Sigmoid colon (tissue), 7 donors: ENCODE data around the gene CAP2. TPM values are rescaled to one million over a fixed set of nuclear protein-coding genes. Genes with fewer than 3 reads are reported as not detected.
A peak's percentile ranks its signal among the peaks of the same experiment; 100 is the strongest.

Experiments used
- DNase-seq: peaks from one replicate; pipeline ENCODE4 v3.0.0-alpha.2; 2019
- H3K27ac ChIP-seq, 4 donors: fragments of 200-600 bp; sonication (generic); one replicate each; pipeline ENCODE4 v1.5.1; 2016 to 2019; ENCODE audit warnings: mild to moderate bottlenecking in 1 of 4
- H3K27me3 ChIP-seq, 3 donors: fragments of 200-600 bp; sonication (generic); one replicate each; pipeline ENCODE4 v1.5.1; 2019; ENCODE audit warnings: mild to moderate bottlenecking in 1 of 3
- H3K36me3 ChIP-seq, 4 donors: fragments of 200-600 bp; sonication (generic); one replicate each; pipeline ENCODE4 v1.5.1; 2016 to 2019
- H3K4me1 ChIP-seq, 4 donors: fragments of 200-600 bp; sonication (generic); one replicate each; pipeline ENCODE4 v1.5.1; 2017 to 2019
- H3K4me3 ChIP-seq, 4 donors: fragments of 200-600 bp; sonication (generic); one replicate each; pipeline ENCODE4 v1.5.1; 2017 to 2019; ENCODE audit warnings: mild to moderate bottlenecking in 2 of 4, moderate library complexity in 1 of 4
- H3K9me3 ChIP-seq, 4 donors: fragments of 200-600 bp in 3 of 4; sonication (generic) in 3 of 4; one replicate each; pipeline versions ENCODE4 v1.5.1 to v1.6.1; 2013 to 2019
- CTCF ChIP-seq, 4 experiments: fragments of 450-650 bp in 3 of 4; fragments of 200-600 bp in 1 of 4; IDR thresholded peaks; one replicate each; pipeline ENCODE4 v1.5.1; 2016 to 2019; ENCODE audit warnings: antibody characterized with exemption in 4 of 4, mild to moderate bottlenecking in 3 of 4, moderate library complexity in 2 of 4
- EP300 ChIP-seq, 4 donors: sonication (generic); formaldehyde crosslinking; IDR thresholded peaks; one replicate each; pipeline ENCODE4 v1.6.1; 2017; ENCODE audit warnings: antibody characterized with exemption in 4 of 4
- POLR2A ChIP-seq, 2 donors: fragments of 450-650 bp; IDR thresholded peaks; one replicate each; pipeline ENCODE4 v1.6.1; 2016; ENCODE audit warnings: antibody characterized with exemption in 2 of 2, mild to moderate bottlenecking in 2 of 2, moderate library complexity in 2 of 2
- POLR2AphosphoS5 ChIP-seq, 4 donors: sonication (generic); formaldehyde crosslinking; IDR thresholded peaks; one replicate each; pipeline ENCODE4 v1.6.1; 2017; ENCODE audit warnings: antibody characterized with exemption in 4 of 4
- WGBS, 2 donors: extraction: QIAGEN DNeasy Blood & Tissue Kit; methylation state at CpG; one replicate each; pipeline ENCODE4 v1.1.7; 2013; 5-methylcytosine and 5-hydroxymethylcytosine counted together
- intact Hi-C: fragments of 100-400 bp; cut with DNase I; formaldehyde crosslinking; loops from one replicate; pipeline ENCODE4 v1.15.1; 2023
- polyA plus RNA-seq, 3 donors: library from polyadenylated mRNA; stranded (reverse); fragments of 200-250 nt; gene quantifications; one replicate each; pipeline ENCODE4 v1.2.3, GENCODE V29; 2013
- total RNA-seq, 4 donors: library from RNA; depleted of rRNA; stranded (reverse); fragments of >200 nt; gene quantifications; one replicate each; pipeline ENCODE4 v1.1.0, GENCODE V29; 2016
- donor health status: healthy with polysubstance abuse.
- donor health status: Bipolar disorder and iron deficiency.
- donor health status: healthy.

Gene CAP2
- total and polyA plus RNA-seq, 7 donors = 0.92 to 67.1 (median 48.3) TPM

GRCh38 chr6:17452096-17452495, 58.7 kb downstream of the CAP2 start:
- intact Hi-C loops = no loop called here
- H3K27me3 ChIP-seq = no peaks in the 10 kb centered on the region
- peaks cover 0 to 22% (median 9%) of the 10 kb centered on the region in 4 donors for H3K4me1 ChIP-seq
- no peaks in the 10 kb centered on the region for H3K9me3 ChIP-seq
- no peak for DNase-seq
- TF ChIP-seq CTCF (IDR thresholded peaks at IDR 0.05) (no peak), EP300 (IDR thresholded peaks at IDR 0.05) (no peak), POLR2AphosphoS5 (IDR thresholded peaks at IDR 0.05) (no peak), POLR2A (IDR thresholded peaks at IDR 0.05) (no peak)
- no peaks in the 10 kb centered on the region for H3K36me3 ChIP-seq
- no peak overlapping the region for H3K4me3 ChIP-seq
- WGBS, 2 donors = 96 to 98% methylated on average over 6 of the region's 6 CpGs
- H3K27ac ChIP-seq = no peak overlapping the region

- no peaks in the 10 kb centered on the region for H3K9me3 ChIP-seq
- H3K4me3 ChIP-seq = no peak overlapping the region
- 79 to 94% methylated on average over 7 of the region's 7 CpGs for WGBS, 2 donors
- intact Hi-C loops = no loop called here
- peak overlapping the region in 1 of 4 donors; percentile 47 for H3K27ac ChIP-seq
- DNase-seq = no peak
- peaks cover 0 to 18% (median 9%) of the 10 kb centered on the region in 4 donors for H3K4me1 ChIP-seq
- no peaks in the 10 kb centered on the region for H3K36me3 ChIP-seq
- H3K27me3 ChIP-seq = no peaks in the 10 kb centered on the region
- TF ChIP-seq CTCF (IDR thresholded peaks at IDR 0.05) (no peak), EP300 (IDR thresholded peaks at IDR 0.05) (peak in 1 of 4 donors; percentile 34), POLR2AphosphoS5 (IDR thresholded peaks at IDR 0.05) (peak in 1 of 4 donors; percentile 32), POLR2A (IDR thresholded peaks at IDR 0.05) (no peak)
Observed at GRCh38 chr6:17454316-17455005, 61.1 kb downstream of the CAP2 start.

GRCh38 chr6:17455919-17456318, 62.5 kb downstream of the CAP2 start:
- intact Hi-C loops = no loop called here

GRCh38 chr6:17456711-17457110, 63.3 kb downstream of the CAP2 start:
- no peak overlapping the region for H3K4me3 ChIP-seq
- intact Hi-C loops = no loop called here
- H3K27ac ChIP-seq = no peak overlapping the region
- 85 to 91% methylated on average over 3 of the region's 3 CpGs for WGBS, 2 donors
- peaks cover 0 to 9% (median 3%) of the 10 kb centered on the region in 4 donors for H3K4me1 ChIP-seq
- no peaks in the 10 kb centered on the region for H3K9me3 ChIP-seq
- DNase-seq = no peak
- TF ChIP-seq POLR2AphosphoS5 (IDR thresholded peaks at IDR 0.05) (no peak), EP300 (IDR thresholded peaks at IDR 0.05) (no peak), POLR2A (IDR thresholded peaks at IDR 0.05) (no peak), CTCF (IDR thresholded peaks at IDR 0.05) (no peak)
- H3K27me3 ChIP-seq = no peaks in the 10 kb centered on the region
- H3K36me3 ChIP-seq = no peaks in the 10 kb centered on the region

More at GRCh38 chr6:17455919-17456318, 62.5 kb downstream of the CAP2 start:
- TF ChIP-seq POLR2A (IDR thresholded peaks at IDR 0.05) (no peak), CTCF (IDR thresholded peaks at IDR 0.05) (no peak), EP300 (IDR thresholded peaks at IDR 0.05) (no peak), POLR2AphosphoS5 (IDR thresholded peaks at IDR 0.05) (no peak)
- Histone ChIP-seq H3K4me1 (peaks cover 0 to 10% (median 6%) of the 10 kb centered on the region in 4 donors), H3K4me3 (no peak overlapping the region), H3K36me3 (no peaks in the 10 kb centered on the region), H3K9me3 (no peaks in the 10 kb centered on the region), H3K27me3 (no peaks in the 10 kb centered on the region), H3K27ac (no peak overlapping the region)
- 94 to 95% methylated on average over 7 of the region's 7 CpGs for WGBS, 2 donors
- no peak for DNase-seq
